Stimulated activated CD8-positive, alpha-beta memory T cell treated with anti-CD3 and anti-CD28 coated beads, Interleukin-7, amount 100 ng/mL, for 4 hours (primary cell): ENCODE data around the gene FCGR3A.
"Not testable (repeated sequence)": the region's sequence is repeated elsewhere in the genome, so short reads cannot be mapped to it uniquely, and the experiment has no call there.

Experiments
- DNase-seq, 2 donors: peaks; one replicate each; pipeline ENCODE4 v3.0.0-alpha.2; 2020; ENCODE audit warnings: low read depth in 2 of 2

FCGR3A gene

DNA sequence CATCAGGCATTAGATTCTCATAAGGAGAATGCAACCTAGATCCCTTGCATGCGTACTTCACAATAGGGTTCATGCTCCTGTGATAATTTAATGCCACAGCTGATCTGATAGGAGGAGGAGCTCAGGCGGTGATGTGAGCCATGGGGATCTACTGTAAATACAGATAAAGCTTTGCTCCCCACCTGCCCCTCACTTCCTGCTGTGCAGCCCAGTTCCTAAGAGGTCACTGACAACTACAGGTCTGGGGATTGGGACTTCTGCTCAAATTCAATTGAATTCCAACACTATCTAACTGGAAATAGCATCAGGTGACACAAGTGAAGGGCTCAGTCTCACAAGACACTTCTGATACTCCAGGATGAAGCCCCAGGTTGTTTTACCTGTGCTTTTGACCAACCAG lies 7.4 kb upstream of the FCGR3A start:
- DNase-seq: not testable (repeated sequence)

DNA sequence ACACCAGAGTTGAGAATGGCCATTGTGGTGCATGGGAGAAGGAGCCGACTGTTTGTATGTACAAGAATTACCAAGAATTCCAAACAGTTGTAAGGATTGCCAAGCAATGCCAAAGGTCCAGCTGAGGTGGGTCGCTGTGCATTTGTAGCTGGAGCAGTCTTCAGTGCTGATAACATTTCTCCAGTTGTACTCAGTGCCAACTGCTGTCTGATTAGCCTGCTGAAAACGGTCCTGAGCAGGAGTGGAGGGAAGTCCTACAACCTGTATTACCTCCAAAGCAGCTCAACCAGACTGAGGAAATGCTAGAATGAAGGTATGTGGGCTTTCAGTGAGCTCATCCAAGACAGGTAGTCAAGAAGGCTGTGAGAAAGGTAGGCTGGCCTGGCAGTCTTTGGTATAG lies 6.5 kb upstream of the FCGR3A start:
- DNase-seq: not testable (repeated sequence)

DNA sequence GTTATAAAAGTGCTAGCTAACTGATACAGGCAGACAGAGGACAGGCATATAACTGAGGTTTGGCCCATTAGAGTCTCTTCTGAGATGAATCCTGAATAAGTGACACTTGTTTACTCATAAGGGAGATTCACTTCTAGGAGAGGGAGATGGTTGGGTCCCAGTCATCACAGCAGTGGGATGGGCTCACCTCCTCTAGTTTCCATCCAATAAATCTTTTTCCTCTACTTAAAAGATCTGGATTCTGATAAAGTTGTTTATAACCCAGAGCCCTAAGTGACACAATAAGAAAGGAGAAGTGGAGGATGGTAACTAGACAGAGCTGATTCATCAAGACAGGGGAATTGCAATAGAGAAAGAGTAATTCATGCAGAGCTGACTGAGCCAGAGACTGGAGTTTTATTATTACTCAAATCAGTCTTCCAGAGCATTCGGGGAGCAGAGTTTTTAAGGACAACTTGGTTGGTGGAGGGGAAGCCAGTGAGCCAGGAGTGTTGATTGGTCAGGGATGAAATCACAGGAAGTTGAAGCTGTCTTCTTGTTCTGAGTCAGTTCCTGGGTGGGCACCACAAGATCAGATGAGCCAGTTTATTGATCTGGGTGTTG lies 5.3 kb upstream of the FCGR3A start:
- DNase-seq: not testable (repeated sequence)

DNA sequence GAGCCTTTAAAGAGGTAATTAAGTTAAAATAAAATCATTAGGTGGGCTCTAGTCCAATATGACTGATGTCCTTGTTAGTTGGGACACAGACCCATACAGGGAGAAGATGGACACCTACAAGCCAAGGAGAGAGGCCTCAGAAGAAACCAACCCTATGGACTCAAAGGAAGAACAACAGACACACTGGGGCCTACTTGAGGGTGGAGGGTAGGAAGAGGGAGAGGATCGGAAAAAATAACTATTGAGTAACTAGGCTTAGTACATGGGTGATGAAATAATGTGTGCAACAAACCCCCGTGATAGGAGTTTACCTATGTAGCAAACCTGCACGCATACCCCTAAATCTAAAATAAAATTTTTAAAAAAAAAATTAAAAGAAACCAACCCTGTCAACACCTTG lies 4.7 kb upstream of the FCGR3A start:
- not testable (repeated sequence) for DNase-seq

DNA sequence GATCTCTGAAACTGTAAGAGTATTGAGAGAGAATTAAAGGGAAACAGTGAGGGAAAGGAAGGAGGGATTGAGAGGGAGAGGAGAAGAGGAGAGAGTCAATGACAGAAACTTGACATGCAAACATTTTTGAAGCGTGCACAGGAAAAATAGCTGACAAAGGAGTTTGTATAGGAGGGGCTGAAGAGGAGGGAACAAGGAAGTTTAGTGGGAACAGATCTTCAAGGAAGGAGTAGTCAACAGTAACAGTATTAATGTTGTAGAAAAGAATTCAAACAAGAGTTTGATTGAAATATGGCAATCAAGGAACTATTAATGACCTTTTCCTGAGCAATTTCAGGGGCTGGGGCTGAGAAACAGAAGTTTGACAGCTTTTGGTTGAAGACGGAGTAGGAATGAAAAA lies 4.0 kb upstream of the FCGR3A start:
- not testable (repeated sequence) for DNase-seq

DNA sequence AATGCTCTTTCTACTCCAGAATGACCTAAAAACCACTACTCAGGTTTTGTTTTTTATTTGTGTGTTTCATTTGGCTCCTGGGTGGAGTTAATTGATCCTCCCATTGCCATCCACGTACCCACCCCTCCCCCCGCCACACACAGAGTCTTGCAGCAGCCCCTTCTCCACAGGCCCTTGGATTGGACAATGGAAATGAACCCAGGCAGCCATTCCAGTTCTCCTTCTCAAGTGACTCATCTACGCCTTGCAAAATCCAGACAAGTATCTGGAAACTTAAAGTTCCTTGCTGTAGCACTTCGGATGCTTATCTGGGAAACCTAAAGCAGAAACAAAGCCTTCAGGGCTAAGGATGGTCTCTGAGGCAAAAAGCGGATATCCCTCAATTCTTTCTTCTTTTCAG lies 1.3 kb upstream of the FCGR3A start:
- DNase-seq: not testable (repeated sequence)

DNA sequence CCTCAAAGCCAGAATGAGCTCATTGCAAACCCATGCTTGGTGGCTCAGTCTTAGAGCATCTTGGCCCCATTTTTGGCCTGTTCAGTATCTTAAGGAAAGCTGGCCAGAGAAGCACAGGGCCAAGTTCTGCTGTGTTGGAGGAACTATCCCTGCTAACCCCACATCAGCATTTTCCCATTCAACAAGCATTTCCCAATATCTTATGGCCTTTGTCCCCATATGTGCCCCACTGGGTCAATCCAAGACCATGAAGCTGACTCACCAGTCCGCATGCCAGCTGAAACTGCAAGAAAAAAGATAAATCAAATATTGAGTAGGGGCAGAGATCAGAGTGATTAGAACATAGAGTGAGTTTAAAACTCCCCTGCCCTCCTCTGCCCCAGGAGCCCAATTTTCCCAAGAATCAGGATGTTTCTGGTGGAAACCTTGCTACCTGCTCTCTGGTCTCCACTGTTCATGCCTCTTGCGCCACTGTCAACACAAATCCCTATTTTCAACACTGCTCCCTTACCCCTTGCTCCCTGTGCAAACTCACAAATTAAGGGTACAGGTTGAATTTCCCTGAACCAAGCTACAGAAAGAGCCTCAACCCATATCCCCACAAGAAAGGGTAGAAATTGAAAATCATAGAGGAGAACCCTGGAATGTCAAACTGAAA lies 740 bp downstream of the FCGR3A start:
- not testable (repeated sequence) for DNase-seq

DNA sequence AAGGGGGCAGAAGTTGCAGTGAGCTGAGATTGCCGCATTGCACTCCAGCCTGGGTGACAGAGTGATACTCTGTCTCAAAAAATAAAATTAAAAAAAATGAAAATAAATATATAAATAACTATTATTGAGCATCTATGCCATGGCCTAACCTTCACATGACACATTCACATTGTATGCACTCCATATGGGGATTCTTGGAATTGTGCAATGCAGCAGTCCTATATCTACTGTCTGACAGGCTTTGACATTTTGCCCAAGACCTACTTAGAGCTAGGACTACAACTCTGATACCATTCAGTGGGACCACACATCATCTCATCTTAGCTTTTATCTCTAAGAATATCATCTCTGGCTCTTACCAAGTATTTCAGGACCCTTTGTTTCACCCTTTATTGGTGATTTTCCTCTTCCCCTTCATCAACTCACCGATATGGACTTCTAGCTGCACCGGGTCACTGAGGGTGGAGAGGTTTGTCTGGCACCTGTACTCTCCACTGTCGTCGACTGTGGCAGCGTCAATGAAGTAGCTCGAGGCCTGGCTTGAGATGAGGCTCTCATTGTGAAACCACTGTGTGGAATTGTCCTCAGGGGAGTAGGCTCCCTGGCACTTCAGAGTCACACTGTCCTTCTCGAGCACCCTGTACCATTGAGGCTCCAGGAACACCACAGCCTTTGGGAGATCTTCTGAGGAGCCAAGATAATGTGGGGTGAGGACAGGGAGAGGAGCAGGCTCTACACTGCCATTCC lies 1.4 kb downstream of the FCGR3A start:
- DNase-seq: not testable (repeated sequence)

DNA sequence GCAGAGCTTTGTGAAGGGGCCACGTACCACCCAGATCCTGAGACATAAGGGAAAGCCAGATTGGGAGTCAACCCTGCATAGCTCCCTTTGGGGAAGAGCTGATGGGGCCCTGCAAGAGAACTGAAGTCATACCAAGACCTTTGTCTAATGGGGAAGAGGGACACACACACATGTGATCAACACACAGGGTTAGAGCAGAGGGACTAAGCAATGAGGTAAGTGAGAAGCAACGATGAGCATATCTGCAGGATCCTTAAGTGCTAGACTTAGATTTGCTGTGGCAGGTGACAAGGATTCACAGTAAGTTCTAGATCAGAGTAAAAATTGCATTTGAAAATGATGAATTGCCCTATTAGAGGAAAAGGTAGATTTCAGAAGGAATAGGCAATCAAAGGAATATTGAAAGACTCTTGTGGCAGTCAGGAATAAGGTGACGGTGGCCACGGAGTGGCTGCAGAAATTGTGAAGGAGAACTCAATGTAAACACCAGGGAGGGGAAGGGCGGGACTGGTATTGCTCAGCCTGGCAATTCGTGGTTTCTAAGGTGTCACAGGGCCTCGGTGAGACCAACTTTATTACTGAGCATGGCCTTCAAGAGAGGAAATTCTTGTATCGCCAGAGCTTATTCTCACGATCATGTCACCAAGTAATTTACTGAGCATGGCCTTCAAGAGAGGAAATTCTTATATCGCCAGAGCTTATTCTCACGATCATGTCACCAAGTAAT lies 4.5 kb downstream of the FCGR3A start:
- DNase-seq: not testable (repeated sequence)

DNA sequence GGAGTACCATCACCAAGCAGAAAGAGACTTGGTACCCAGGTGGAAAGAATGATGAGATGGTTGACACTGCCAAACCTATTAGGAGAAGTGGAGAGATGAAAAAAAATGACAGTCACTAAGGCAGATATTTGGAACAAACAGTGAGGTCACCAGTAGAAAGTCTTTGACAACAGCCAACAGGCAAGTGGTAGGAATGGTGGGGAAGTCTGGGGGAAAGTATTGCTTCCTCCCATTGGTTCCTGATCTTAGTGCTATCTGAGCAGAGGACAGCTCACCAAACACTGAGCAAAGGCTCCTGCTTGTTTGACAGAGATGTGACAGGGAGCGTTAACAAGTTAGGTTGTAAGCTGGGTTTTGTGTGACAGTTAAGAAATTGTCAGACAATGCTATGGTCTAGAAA lies 6.5 kb downstream of the FCGR3A start:
- not testable (repeated sequence) for DNase-seq

DNA sequence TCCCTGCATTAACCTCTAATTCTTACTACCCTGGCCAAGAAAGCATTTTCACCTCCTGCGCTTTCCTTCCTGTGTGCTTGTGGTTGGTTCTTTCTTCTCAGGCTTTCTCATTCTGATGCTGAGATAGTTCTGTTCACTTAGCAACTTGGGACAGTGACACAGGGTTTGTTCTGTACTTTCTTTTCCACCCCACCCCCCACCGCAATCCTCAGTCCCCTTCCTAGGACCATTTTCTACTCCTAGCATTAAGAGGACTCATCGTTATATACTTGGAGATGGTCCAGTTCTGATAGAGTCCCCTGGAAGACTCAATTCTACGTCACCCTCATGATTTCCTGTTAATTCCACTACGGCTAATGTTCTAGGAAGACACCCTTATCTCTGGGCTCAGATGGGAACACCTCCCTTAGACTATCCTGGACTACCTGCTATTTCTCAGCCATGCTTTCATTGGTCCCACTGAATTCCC lies 7.5 kb downstream of the FCGR3A start:
- DNase-seq: peak; percentile 28 to 58

DNA sequence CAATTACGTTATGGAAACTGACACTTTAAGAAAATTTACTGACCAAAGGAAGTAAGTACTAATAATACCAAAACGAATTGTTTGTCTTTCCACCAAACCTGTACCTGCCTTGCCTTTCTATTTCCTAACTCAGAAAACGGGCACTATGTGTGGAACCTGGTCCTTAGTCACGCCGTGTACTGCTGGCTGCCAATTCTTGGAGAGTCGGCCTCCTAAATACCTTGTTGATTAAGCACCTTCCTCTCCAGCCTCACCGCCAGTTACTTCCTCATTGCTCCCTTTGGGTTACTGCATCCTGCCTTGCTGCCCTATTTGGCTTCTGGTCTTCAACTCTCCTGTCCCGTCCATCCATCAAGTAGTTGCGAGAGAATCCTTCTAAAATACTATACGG lies 9.1 kb downstream of the FCGR3A start:
- DNase-seq: not testable (repeated sequence)

DNA sequence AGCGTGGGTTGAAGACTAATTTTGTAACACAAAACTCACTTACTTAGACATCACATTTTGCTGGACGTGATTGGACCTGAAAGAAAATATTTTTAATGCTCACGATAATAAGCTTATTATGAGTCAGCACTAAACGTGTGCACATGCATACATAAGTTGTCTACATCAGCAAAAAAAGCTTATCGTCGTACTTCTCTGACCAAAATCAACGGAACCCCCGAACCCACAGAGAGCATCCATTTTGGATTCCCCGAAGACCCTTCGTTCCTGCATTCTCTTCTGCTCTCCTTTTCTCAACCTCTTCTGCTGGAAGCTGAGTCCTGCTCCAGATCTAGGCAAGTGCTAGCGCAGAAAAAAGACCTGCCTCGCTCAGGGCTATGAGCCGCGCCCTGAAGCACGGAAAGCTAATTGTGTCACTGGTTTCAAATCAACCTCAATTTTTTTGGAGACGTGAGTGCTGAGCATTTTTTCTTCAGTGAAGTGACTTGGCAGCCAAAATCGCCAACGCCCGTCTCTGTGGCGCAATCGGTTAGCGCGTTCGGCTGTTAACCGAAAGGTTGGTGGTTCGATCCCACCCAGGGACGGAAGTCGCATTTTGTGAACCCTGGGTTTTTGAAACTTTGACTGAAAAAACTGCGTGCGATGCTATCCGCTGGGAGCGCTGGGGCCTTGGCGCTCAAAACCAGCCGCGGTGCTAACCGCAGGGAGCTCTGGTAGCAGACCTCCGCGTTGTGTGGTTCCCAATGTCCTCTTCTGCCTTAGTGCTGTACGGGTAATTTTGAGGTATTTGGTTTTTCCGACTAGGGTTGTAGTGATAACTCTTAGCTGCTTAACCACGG lies 9.7 kb downstream of the FCGR3A start:
- DNase-seq: peak; percentile 76 to 95

DNA sequence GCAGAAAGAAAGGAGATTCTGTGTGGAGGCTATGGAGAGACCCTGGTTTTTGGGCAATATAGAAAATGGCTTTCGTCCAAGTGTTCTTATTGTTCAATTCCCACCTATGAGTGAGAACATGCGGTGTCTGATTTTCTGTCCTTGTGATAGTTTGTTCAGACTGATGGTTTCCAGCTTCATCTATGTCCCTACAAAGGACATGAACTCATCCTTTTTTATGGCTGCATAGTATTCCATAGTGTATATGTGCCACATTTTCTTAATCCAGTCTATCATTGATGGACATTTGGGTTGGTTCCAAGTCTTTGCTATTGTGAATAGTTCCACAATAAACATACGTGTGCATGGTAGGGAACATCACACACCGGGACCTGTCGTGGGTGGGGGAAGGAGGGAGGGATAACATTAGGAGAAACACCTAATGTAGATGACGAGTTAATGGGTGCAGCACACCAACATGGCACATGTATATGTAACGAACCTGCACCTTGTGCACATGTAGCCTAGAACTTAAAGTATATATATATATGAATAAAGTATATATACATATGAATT lies 10.6 kb downstream of the FCGR3A start:
- DNase-seq: not testable (repeated sequence)

DNA sequence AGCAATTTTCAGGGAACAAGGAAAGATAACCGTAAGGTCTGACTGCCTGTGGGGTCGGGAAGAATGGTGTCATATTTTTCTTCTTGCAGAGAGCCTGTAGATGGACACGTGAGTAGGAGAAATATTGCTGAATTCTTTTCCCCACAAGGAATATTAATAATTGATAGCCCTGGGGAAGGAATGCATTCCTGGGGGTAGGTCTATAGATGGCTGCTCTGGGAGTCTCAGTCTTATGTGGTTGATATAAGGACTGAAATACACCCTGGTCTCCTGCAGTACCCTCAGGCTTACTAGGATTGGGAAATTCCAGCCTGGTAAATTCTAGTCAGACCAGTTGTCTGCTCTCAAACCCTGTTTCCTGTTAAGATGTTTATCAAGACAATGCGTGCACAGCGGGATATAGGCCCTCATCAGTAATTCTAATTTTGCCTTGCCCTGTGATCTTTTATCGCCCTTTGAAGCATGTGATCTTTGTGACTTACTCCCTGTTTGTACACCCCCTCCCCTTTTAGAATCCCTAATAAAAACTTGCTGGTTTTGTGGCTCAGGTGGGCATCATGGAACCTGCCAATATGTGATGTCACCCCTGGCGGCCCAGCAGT lies 12.4 kb downstream of the FCGR3A start:
- not testable (repeated sequence) for DNase-seq

DNA sequence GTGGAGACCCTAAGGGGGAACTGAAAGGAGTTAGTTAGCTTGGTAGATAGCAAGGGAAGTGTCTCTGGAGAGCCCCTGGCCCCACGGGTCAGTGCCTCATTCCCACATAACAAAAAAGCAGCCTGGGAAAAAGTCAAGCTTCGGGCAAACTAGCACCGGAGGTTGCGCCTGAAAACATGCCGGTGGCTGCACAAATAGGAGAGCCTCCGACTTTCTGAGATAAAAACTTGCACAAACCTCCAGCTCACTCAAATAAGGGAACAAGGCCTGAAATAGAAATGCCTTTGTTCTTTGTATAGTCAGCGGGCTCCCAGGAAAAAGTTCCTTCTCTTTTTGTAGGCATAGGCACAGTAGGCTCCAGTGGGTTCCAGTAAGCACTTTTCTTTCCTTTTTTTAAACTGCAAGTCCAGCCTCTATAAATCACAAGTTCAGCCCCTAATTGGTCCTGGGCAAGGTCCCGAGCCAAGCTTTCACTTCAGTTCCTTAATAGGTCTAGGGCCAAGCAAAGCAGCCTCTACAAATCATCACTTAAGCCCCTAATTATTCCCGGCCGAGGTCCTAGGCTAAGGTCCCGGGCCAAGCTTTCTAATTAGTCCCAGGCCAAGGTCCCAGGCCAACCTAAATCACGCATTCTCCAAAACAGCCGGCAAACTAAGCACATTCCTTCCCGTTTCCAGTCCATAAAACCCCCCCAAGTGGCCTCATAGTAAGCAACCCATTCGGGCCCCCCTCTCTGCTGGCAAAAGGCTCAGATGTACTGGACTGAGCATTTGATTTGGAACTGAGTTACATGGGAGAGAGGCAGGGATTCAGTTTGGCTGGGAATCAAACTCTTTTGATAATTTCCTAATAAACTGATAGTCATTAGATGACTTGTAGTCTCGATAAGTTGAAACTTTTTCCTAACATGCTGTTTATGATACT lies 16.7 kb downstream of the FCGR3A start:
- not testable (repeated sequence) for DNase-seq

DNA sequence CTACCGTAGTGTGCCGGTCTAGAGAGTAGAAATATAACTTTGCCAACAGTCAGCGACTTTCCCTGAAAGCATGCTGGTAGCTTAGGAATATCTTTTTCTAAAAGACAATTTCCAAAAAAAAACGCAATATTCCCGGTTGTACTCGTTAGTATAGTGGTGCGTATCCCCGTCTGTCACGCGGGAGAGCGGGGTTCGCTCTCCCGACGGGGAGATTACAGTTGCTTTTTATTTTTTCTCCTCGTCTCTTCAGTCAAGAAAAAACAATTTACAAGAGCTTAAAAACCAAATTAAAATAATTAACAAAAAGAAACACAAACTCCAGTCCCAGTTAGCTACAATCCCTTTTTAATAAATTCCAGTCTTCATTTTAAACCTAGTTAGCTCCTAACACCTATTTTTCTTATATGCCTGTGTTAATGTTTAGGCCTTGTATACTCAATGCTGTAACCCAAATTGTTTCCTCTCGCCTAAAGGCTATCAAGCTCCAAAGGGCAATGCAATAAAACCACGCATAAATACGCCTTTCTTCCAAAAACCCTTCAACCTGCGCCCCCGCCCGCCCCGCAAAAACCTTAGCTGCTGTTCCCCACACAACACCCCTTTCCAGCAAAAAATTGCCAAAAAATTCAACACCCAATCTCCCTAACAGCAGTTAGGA lies 17.5 kb downstream of the FCGR3A start:
- DNase-seq: no peak

DNA sequence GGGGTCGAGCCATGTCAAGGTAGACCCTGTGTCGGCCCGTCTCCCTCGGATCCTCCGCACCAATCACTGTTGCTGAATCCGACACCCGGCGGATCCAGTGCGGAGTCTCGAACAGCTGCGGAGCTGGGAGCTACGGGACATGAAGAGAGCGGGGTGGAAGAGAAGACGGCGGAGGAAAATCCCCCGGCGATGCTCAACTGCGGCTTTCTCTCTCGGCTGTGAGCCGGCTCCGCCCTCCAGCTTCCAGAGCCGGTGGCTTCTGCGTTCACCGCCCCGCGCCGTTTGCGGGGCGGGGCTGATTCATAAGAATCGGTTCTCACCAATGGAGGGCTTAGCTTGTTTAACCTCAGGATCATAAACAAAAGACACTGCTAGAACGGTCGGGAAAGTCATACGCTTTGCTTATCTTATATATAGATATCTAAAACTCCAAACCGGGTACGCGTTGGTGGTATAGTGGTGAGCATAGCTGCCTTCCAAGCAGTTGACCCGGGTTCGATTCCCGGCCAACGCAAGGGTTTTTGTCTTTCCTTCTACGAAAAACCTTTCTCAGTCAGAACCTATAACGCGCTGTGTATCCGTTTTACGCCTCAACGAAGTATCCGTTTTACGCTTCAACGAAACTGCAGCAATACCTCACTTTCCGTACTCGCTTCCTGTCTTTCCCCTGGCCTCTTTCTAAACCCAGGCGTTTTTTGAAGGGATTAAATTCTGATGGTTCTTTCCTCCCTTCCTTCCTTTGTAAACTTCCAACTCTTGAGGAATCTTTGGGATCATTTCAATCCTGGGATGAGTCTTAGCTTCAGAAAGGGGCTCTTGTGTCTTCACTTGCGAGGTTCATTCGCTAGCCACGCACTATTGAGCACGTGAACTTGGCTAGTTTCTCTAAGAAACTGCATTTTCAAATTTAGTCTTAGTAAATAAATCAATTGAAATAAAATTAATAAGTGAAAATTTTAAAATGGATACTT lies 18.7 kb downstream of the FCGR3A start:
- peak; percentile 79 to 96 for DNase-seq
